Stimulated activated CD4-positive, alpha-beta T cell treated with anti-CD3 and anti-CD28 coated beads, Interleukin-1b, Interleukin-23, amount 100 ng/mL, for 48 hours (primary cell): ENCODE measurements around the gene SNAPC1.
A peak's percentile ranks its signal among the peaks of the same experiment; 100 is the strongest.

Experiments
- DNase-seq: peaks from one replicate; pipeline ENCODE4 v3.0.0-alpha.2; 2020

The SNAPC1 gene

DNA sequence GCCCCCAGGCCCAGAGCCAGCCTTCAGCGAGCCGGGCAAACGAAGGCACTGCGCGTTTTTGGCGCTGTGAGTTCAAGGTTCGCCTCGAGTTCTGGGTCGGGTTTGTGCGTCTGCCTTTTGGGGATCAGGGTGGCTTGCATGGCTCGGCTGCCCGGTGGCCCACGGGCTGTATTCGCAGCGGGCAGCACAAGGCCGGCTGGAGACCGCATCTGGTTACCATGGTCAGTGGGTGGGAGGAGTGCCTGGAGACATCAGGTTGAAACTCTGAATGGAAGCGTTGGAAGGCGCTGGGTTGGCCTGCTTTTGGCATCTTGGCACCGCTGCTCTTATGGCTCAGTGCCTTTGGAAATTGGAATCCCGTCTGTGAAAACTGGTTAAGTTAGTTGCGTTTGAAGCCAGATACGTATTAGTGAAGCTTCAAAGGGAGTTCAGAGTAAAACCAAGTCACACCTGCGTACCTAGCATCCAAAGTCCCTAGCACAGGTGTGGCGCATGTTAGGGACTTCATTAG is 50.9 kb downstream of the SNAPC1 start:
- no peak for DNase-seq

DNA sequence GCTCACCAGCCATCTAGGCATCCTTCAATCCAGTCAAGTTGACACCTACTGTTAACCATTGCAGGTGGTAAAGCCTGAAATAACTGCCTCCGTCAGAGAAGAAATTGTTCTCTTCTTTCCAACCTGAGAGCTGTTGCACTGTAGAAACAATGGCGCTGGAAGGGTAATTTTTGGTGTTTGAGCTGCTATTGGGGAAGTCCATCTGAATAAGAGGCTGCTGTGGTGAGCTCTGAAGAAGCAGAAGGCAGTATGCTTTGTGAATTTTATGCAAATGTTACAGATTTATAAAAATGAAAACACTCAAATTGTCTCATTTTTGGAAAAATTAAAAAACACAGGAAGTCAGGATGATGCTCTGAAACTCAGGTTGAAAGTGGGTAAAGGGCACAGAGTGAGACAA is 60.2 kb downstream of the SNAPC1 start:
- DNase-seq: no peak

DNA sequence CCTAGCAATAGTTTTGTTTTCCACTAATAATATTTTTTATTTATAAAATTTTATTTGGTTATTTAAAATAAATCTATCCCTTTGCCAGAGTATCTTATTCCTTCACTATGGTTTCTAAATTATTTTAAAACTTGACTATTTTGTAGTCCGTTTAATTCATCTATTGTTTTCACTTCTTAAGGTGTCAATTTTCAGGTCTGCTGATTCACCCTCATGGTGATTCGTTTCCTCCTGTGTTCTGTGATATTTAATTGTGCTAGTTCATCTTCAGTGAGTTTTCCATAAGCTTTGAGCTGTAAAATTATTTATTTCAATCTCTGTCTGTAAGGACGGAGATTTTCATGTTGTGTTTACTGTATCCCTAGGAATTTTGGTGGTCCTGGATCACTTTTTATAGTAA is 70.6 kb downstream of the SNAPC1 start:
- DNase-seq: no peak

DNA sequence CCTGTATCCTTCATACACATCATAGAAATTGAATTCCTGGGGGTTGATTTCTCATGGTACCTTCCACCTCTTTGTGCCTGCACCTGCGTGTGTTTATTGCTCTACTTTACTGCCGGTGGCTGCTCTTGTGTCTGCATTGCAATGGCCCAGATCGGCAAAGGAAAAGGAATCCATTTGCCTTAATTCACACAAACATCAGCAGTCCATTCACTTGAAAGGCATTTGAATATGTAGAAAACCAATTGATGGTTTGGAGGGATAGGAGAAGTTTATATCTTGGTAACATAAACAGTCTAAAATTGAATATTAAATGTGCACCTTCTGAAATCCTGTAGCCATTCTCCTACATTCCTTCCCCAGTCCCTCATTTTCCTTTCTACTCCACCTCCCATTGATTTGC is 74.0 kb downstream of the SNAPC1 start:
- no peak for DNase-seq

DNA sequence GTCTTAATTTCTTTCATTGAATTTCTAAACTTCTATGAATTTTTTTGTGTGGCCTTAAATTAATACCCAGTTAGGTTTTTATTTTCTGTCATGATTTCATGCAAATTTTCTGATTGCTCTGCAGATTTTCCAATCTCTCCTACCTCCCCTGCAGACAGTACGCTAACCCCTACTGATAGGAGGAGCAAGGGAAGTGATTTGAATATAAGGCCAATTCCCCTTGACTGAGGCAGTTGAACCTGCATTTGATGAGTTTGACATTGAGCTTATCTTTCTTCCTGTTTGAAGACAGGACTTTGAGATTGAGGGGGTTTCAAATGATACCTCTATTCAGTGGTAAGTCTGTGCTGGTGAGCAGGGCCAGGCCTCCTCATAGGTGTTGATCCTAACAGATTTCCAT is 74.6 kb downstream of the SNAPC1 start:
- no peak for DNase-seq

DNA sequence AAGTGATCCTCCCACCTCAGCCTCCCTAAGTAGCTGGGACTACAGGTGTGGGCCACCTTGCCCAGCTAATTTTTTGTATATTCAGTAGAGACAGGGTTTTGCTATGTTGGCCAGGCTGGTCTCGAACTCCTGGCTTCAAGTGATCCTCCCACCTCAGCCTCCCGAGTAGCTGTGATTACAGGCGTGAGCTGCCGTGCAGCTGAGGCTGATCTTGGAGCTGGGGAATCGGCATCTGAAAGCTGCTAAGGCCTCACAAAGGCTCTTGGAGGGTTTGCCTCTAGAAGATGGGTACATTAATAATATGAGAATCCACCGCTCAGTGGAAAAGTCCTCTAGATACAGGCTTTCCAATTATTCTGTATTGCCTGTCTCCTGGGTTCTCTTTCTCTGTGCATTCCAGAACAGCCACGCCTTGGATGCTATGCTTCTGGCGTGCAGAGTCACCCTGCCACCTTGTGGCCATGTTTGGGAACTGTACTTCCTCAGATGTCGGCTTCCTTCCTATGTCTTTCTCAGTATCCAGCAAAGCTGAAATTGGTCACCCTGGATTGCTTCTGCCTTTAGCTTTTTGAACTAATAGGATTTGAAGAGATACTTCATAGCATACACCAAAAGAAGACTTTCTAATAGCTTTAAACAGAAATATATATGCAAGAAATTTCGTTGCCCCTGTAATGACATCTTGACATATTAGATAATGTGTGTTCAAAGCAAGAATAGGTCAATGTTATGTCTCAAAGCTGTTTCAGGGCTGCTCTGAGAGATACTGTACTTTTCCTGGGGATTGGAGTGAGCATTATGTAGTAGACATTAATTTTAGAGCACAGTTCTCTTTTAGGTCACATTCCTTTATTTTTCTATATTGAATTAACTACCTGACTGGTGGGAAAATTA is 75.4 kb downstream of the SNAPC1 start:
- DNase-seq: peak; percentile 76

DNA sequence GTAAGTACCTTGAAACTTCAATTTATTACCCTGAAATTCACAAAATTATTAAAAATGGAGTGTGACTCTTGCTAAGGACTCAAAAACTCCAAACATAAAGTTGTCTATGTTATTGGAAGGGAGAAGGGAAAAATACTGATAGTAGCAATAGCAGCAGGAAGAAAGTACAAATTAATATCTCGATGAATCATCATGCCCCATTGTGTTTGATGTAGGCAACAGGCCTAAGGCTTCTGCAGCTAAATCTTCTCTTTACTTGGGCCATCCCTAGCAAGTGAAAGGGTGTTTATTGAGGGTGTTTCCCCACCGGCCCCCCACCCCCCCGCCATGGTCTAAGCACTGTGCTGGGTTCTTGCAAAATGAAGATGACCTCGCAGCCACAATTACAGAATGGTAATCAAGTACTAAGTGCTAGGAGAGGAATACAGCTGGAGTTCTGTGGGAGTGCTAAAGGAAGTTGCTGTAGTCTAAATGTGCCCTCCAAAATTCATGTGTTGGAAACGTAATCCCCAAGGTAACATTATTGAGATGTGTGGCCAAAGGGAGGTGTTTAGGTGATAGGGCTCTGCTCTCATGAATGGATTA is 76.5 kb downstream of the SNAPC1 start:
- no peak for DNase-seq

DNA sequence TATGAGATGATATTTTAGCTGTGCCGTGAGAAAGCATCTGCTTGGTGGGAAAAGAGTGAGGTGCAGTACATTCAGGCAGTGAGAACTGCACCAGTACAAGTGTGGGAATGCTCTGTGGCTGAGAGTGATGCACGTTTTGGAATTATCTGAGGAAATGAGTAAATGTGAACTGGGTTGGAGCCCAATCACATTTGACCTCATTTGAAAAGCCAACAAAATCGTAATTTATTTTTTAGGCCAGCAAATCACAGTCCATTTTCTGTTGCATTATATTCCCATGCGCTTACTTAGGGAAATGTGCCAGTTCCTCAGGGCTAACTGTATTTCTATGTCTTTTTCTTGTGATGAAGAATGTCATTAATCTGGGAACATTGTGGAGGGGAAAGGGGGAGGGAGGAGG is 77.3 kb downstream of the SNAPC1 start:
- DNase-seq: no peak

DNA sequence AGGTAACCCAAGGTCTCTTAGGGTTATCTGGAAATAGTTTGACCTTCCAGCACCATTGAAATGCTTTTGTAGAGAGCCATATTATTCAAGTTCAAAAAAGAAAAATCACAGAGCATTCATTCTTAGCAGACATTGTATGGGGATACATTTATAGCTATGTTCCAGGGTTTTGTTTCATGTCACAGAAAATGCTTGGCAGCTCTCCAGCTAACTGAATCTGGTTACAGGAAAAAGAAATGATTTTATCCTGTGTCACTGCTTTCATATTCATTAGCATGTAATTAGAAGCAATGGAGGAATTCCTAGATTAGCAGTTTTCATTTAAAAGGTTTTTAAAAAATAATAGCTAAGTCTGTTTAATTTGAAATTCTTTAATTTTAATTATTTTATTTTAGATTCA is 78.9 kb downstream of the SNAPC1 start:
- no peak for DNase-seq
